Activated naive CD4-positive, alpha-beta T cell treated with anti-CD3 and anti-CD28 coated beads, Interleukin-2, amount 50 U/mL, for 72 hours (primary cell): ENCODE measurements around the gene DMRT2. TPM values are rescaled to one million over a fixed set of nuclear protein-coding genes. Genes with fewer than 3 reads are reported as not detected.

Experiments
- ATAC-seq, 2 donors: fragments of 150-1000 bp; cut with Tn5 transposase; 2 replicates each; pipeline ENCODE4 v1.10.0; 2021; ENCODE audit warnings: mild to moderate bottlenecking in 2 of 2, moderate library complexity in 2 of 2
- DNase-seq, 2 donors: peaks; one replicate each; pipeline ENCODE4 v3.0.0; 2021 to 2022; ENCODE audit warnings: low spot score in 2 of 2
- H3K27ac Mint-ChIP-seq, 2 donors: one replicate each; pipeline ENCODE4 v1.8.0; 2022; ENCODE audit warnings: mild to moderate bottlenecking in 2 of 2, mixed read lengths in 2 of 2
- H3K36me3 Mint-ChIP-seq, 2 donors: one replicate each; pipeline ENCODE4 v1.8.0; 2022; ENCODE audit warnings: mixed read lengths in 2 of 2
- H3K9me3 Mint-ChIP-seq, 2 donors: one replicate each; pipeline ENCODE4 v1.8.0; 2022; ENCODE audit warnings: mixed read lengths in 2 of 2
- total RNA-seq, 2 donors: library from RNA; stranded (reverse); gene quantifications; one replicate each; pipeline ENCODE4 v1.2.3, GENCODE V29; 2022

The DMRT2 gene
- total RNA-seq, 2 donors from 2014 or later = not detected

DNA sequence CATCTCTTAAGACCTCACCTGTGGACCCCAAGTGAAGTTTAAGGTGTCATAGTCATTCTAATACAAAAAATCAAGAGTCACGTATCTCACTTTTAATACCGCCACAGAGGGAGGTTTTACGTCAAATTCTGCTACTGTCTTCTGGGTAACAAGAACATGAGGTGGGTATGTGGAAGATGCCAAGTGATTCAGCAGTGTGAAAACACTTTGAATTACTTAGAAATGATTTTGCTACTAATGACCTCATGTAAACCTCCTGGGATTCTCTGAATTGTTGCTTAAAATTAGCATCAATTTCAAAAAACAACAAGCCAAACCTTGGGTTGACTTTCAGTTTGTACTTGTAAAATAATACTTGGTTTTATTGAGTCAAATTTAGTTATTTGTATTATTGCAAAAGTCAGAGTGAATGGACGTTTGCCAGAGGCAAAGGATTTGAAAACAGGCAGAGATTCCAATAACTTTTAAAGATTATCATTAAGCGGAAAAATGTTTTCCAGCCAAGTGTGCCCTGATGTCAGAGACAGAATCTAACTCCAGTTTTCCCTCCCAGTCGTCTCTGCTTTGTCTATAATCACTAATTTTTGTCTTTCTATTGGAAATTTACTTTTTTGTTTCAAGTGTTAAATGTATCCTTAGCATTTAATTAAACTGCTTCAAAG lies 8.8 kb downstream of the DMRT2 start:
- H3K27ac Mint-ChIP-seq = no peak overlapping the region
- no peaks in the 10 kb centered on the region for H3K36me3 Mint-ChIP-seq
- DNase-seq = no peak
- no peaks in the 10 kb centered on the region for H3K9me3 Mint-ChIP-seq
- no peak for ATAC-seq

GRCh38 chr9:1065130-1065529 lies 15.0 kb downstream of the DMRT2 start:
- no peaks in the 10 kb centered on the region for H3K9me3 Mint-ChIP-seq
- ATAC-seq (no peak), DNase-seq (no peak)
- no peak overlapping the region for H3K27ac Mint-ChIP-seq
- no peaks in the 10 kb centered on the region for H3K36me3 Mint-ChIP-seq

DNA sequence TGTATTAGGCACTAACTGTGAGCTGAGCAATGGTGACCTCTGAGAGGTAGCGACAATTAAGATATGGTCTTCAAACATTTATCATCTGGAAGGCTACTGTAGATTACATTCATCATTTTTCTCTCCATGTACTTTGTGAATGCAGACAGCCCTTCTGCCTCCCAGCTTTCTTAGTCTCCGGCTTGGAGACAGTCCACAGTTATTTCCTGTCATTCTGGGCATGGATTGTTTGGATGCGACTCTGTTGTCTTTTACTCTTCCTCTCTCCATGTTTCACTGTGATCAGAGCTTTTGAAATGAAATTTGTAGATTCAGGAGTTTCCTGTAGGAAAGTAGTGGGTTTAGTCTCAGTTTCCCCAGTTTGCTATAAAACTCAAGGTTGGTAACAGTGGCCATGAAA lies 20.5 kb downstream of the DMRT2 start:
- H3K36me3 Mint-ChIP-seq = no peaks in the 10 kb centered on the region
- no peak for DNase-seq
- no peak overlapping the region for H3K27ac Mint-ChIP-seq
- no peaks in the 10 kb centered on the region for H3K9me3 Mint-ChIP-seq
- no peak for ATAC-seq

- no peak for ATAC-seq
- DNase-seq = no peak
Observed at GRCh38 chr9:1071730-1072129, 21.6 kb downstream of the DMRT2 start.

GRCh38 chr9:1073497-1073896 lies 23.3 kb downstream of the DMRT2 start:
- no peak for ATAC-seq
- no peaks in the 10 kb centered on the region for H3K9me3 Mint-ChIP-seq
- no peak for DNase-seq
- no peaks in the 10 kb centered on the region for H3K36me3 Mint-ChIP-seq
- H3K27ac Mint-ChIP-seq = no peak overlapping the region

More at GRCh38 chr9:1071730-1072129, 21.6 kb downstream of the DMRT2 start:
- no peaks in the 10 kb centered on the region for H3K9me3 Mint-ChIP-seq
- no peaks in the 10 kb centered on the region for H3K36me3 Mint-ChIP-seq
- H3K27ac Mint-ChIP-seq = no peak overlapping the region

GRCh38 chr9:1077616-1078015 lies 27.5 kb downstream of the DMRT2 start:
- no peak for DNase-seq
- ATAC-seq = no peak
- Mint-ChIP-seq H3K36me3 (no peaks in the 10 kb centered on the region), H3K27ac (no peak overlapping the region), H3K9me3 (no peaks in the 10 kb centered on the region)

DNA sequence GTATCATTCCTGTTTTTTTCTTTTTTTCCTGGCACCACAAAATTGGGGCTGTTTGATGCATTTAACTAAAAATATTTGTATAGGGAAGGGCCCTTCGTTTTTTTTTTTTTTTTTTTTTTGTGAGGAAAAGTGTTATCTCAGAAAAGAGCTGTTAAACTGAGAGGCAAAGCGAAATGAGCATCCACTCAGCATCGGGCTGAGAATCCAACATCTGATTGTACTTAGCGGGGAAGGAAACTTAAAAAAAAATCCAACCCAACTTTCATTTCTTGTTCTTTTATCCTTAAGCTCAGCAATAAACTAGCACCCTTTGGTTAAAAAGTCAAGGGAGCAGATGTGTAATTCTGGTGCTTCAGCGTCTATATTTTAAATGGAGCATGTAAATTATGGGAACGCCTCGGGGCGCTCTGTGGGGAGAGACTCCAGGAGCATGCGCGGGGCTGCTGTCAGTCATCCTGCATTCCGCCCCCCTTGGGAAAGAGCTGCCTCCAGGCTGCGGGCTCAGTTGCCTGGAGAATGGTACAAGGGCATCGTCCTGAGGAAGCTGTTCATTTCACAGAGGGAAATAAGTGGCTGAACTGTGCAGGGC lies 33.3 kb downstream of the DMRT2 start:
- Mint-ChIP-seq H3K27ac (no peak overlapping the region), H3K36me3 (no peaks in the 10 kb centered on the region), H3K9me3 (no peaks in the 10 kb centered on the region)
- no peak for DNase-seq
- no peak for ATAC-seq

GRCh38 chr9:1085086-1085485 lies 34.9 kb downstream of the DMRT2 start:
- no peaks in the 10 kb centered on the region for H3K36me3 Mint-ChIP-seq
- no peaks in the 10 kb centered on the region for H3K9me3 Mint-ChIP-seq
- no peak for ATAC-seq
- DNase-seq = no peak
- H3K27ac Mint-ChIP-seq = no peak overlapping the region

DNA sequence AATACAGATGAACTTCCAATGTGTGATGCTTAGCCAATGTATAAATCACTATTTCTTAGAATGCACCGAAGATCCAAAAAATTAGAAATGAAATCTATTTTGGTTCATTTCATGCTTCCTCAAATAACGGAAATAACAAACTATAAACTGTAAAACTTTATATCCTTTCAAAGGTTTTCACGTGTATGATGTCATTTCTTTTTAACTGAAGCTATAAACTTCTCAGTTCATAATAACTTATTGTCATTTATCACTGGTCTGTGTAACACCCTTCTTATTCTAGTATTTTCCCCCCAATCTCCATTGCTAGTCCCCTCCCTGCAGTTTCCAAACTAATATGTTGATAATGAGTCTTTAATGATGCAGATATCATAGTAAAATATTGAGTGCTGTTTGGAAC lies 36.4 kb downstream of the DMRT2 start:
- H3K27ac Mint-ChIP-seq = no peak overlapping the region
- DNase-seq = no peak
- no peaks in the 10 kb centered on the region for H3K9me3 Mint-ChIP-seq
- H3K36me3 Mint-ChIP-seq = no peaks in the 10 kb centered on the region
- no peak for ATAC-seq

- Mint-ChIP-seq H3K36me3 (no peaks in the 10 kb centered on the region), H3K9me3 (no peaks in the 10 kb centered on the region), H3K27ac (peak overlapping the region in 1 of 2 donors; percentile 58)
- ATAC-seq (no peak), DNase-seq (no peak)
Observed at GRCh38 chr9:1087120-1087881, 37.1 kb downstream of the DMRT2 start.

- H3K27ac Mint-ChIP-seq = no peak overlapping the region
Observed at GRCh38 chr9:1094749-1095148, 44.6 kb downstream of the DMRT2 start.

DNA sequence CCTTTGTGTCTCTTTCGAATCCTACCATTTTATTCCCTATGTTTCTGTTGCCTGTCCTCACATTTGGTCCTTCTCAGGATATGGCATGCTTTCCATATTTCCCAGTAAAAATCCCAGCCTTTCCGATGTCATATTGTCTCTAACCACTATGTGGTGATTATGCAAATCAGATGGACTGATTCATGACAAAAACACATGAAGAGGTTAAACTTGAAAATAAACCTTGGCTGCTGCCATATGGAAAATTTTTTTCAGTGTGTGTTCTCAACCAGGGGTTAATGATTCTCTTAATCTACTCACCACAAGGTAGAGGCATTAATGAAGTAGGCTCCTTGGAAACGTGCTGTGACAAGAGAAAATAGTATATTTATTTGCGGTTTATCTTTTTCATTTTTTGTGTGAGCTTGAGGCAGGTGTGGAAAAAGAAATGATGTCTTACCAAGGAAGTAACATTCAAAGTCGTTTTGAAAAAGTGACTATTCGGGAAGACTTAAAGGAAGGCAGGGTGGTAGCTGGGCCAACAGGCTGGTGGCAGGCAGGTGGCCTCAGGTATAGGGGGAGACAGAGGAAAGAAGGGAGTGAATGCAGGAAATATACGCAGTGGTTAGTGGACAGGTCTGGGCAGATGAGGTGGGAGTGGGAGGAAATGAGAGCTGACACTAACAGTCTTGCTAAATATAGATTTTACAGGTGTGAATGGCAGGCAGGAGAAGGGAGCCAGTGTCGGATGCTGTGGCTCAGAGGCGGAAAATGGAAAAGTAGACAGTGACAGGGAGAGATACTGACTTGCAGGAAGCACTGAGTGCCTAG lies 46.2 kb downstream of the DMRT2 start:
- Mint-ChIP-seq H3K36me3 (no peaks in the 10 kb centered on the region), H3K9me3 (peaks cover 0 to 3% of the 10 kb centered on the region in 2 donors), H3K27ac (no peak overlapping the region)
- no peak for ATAC-seq
- no peak for DNase-seq

More at GRCh38 chr9:1094749-1095148, 44.6 kb downstream of the DMRT2 start:
- H3K36me3 Mint-ChIP-seq = no peaks in the 10 kb centered on the region
- DNase-seq = no peak
- H3K9me3 Mint-ChIP-seq = peaks cover 0 to 3% of the 10 kb centered on the region in 2 donors
- ATAC-seq = no peak

DNA sequence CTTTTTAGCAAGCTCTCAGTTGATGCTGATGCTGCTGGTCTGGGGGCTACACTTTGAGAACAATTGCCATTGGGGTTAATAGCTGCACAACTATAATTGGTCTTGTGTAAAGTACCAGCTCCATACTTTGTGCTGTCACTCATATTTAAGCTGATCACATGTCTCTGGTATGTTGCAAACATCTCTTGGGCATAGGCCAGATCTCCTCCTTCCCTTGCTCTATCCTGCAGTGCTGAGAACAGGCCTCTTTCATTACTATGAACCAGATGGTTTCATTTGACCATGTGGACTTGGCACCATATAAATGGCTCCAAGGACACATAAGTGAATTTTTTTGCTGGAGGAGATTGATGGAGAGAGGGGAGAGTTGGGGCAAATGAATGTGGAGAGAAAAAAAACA lies 48.4 kb downstream of the DMRT2 start:
- peaks cover 0 to 3% of the 10 kb centered on the region in 2 donors for H3K9me3 Mint-ChIP-seq
- H3K27ac Mint-ChIP-seq = no peak overlapping the region
- ATAC-seq (no peak), DNase-seq (no peak)
- H3K36me3 Mint-ChIP-seq = no peaks in the 10 kb centered on the region

DNA sequence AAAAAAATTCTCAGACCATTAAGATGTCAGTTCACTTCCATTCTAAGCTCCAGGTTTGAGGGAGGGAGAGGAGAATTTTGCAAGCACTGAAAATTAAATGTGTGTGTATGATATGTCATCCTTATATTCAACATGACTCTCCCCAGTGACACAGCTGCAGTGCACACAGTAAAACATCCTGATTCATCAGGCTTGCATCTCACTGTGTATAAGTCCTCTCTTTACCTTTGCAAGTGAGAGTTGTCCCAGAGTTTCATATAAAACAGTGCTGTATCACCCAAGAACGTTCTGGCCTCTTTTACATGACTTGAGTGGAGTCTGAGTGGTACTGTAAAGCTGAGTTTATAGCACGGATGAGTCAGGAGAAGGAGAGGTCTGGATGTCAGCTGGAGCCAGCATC lies 50.0 kb downstream of the DMRT2 start:
- no peak for ATAC-seq
- DNase-seq = no peak
- no peaks in the 10 kb centered on the region for H3K36me3 Mint-ChIP-seq
- no peak overlapping the region for H3K27ac Mint-ChIP-seq
- H3K9me3 Mint-ChIP-seq = peaks cover 0 to 3% of the 10 kb centered on the region in 2 donors

DNA sequence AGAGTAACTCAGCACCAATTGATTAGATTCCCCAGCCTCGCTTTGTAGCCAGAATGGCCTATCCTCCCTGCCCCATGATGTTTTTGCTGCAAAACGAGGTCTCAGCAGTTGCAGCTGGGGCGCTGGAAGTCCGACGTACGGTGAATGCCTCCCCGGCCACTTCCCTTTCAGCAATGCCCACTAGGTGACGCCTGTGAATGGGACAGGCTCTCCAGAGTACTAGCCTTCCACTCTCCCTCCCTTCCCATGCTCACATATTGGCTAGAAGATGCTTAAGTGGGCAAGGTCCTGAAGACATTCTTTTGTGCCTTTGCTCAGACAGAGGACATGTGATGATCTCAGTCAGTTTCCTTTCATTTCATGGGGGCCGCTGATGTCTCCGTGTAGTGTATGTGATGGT lies 50.8 kb downstream of the DMRT2 start:
- Mint-ChIP-seq H3K9me3 (peaks cover 0 to 3% of the 10 kb centered on the region in 2 donors), H3K27ac (no peak overlapping the region), H3K36me3 (no peaks in the 10 kb centered on the region)
- ATAC-seq (no peak), DNase-seq (no peak)

GRCh38 chr9:1101846-1102641 lies 51.9 kb downstream of the DMRT2 start:
- ATAC-seq = no peak
- Mint-ChIP-seq H3K27ac (no peak overlapping the region), H3K36me3 (no peaks in the 10 kb centered on the region), H3K9me3 (no peaks in the 10 kb centered on the region)
- no peak for DNase-seq
